Skeletal muscle satellite cell (primary cell): ENCODE data around the gene RPS6KB2.
A peak's percentile ranks its signal among the peaks of the same experiment; 100 is the strongest.

ENCODE experiments used
- H3K27me3 ChIP-seq: 2 replicates; pipeline ENCODE4 v1.7.0; 2013; ENCODE audit warnings: low read length; ENCODE audit not compliant: control insufficient read depth, insufficient read depth
- H3K36me3 ChIP-seq: 2 replicates; pipeline ENCODE4 v1.7.0; 2013; ENCODE audit warnings: mild to moderate bottlenecking, control low read depth, low read length; ENCODE audit not compliant: insufficient read depth
- H3K4me1 ChIP-seq: 2 replicates; pipeline ENCODE4 v1.7.0; 2013; ENCODE audit warnings: low read length; ENCODE audit not compliant: control insufficient read depth, insufficient read depth
- H3K4me2 ChIP-seq: 2 replicates; pipeline ENCODE4 v1.7.0; 2013; ENCODE audit warnings: mild to moderate bottlenecking, low read length
- H3K4me3 ChIP-seq: 2 replicates; pipeline ENCODE4 v1.7.0; 2013; ENCODE audit warnings: low read length
- H3K9ac ChIP-seq: 2 replicates; pipeline ENCODE4 v1.7.0; 2013; ENCODE audit warnings: mild to moderate bottlenecking, low read depth, low read length, moderate library complexity
- H3K9me3 ChIP-seq: replicated peaks from 2 replicates; pipeline ENCODE4 v1.7.0; 2013; ENCODE audit warnings: mild to moderate bottlenecking, control low read depth, low read length

The RPS6KB2 gene

GRCh38 chr11:67416416-67417335 is 11.6 kb upstream of the RPS6KB2 start:
- Histone ChIP-seq H3K27me3 (peaks cover 10% of the 10 kb centered on the region), H3K4me3 (no peak overlapping the region), H3K9me3 (no peaks in the 10 kb centered on the region), H3K4me2 (no peak overlapping the region), H3K4me1 (peaks cover 42% of the 10 kb centered on the region), H3K9ac (no peak overlapping the region), H3K36me3 (no peaks in the 10 kb centered on the region)

- H3K9ac ChIP-seq = no peak overlapping the region
- no peak overlapping the region for H3K4me3 ChIP-seq
- H3K27me3 ChIP-seq = peaks cover 3% of the 10 kb centered on the region
Observed at GRCh38 chr11:67417425-67417824, 10.9 kb upstream of the RPS6KB2 start.

GRCh38 chr11:67418476-67419281 is 9.6 kb upstream of the RPS6KB2 start:
- no peaks in the 10 kb centered on the region for H3K36me3 ChIP-seq
- H3K27me3 ChIP-seq = no peaks in the 10 kb centered on the region
- H3K4me2 ChIP-seq = peak overlapping the region; percentile 24
- no peaks in the 10 kb centered on the region for H3K9me3 ChIP-seq
- H3K4me3 ChIP-seq = no peak overlapping the region
- H3K4me1 ChIP-seq = peaks cover 42% of the 10 kb centered on the region
- no peak overlapping the region for H3K9ac ChIP-seq

More at GRCh38 chr11:67417425-67417824, 10.9 kb upstream of the RPS6KB2 start:
- peaks cover 42% of the 10 kb centered on the region for H3K4me1 ChIP-seq
- no peak overlapping the region for H3K4me2 ChIP-seq
- H3K9me3 ChIP-seq = no peaks in the 10 kb centered on the region
- H3K36me3 ChIP-seq = no peaks in the 10 kb centered on the region

GRCh38 chr11:67419325-67420049 is 8.8 kb upstream of the RPS6KB2 start:
- Histone ChIP-seq H3K9ac (no peak overlapping the region), H3K36me3 (no peaks in the 10 kb centered on the region), H3K27me3 (no peaks in the 10 kb centered on the region), H3K4me1 (peaks cover 42% of the 10 kb centered on the region), H3K4me2 (peak overlapping the region; percentile 24), H3K9me3 (no peaks in the 10 kb centered on the region), H3K4me3 (no peak overlapping the region)

GRCh38 chr11:67420147-67420645 is 8.1 kb upstream of the RPS6KB2 start:
- H3K4me3 ChIP-seq = peak overlapping the region; percentile 79
- H3K9ac ChIP-seq = peak overlapping the region; percentile 82
- no peaks in the 10 kb centered on the region for H3K27me3 ChIP-seq
- no peaks in the 10 kb centered on the region for H3K36me3 ChIP-seq
- no peaks in the 10 kb centered on the region for H3K9me3 ChIP-seq
- peaks cover 39% of the 10 kb centered on the region for H3K4me1 ChIP-seq
- H3K4me2 ChIP-seq = peak overlapping the region; percentile 99

- Histone ChIP-seq H3K9ac (peak overlapping the region; percentile 82), H3K9me3 (no peaks in the 10 kb centered on the region), H3K4me3 (peak overlapping the region; percentile 79), H3K4me2 (peak overlapping the region; percentile 99), H3K4me1 (peaks cover 37% of the 10 kb centered on the region), H3K27me3 (no peaks in the 10 kb centered on the region), H3K36me3 (no peaks in the 10 kb centered on the region)
Observed at GRCh38 chr11:67420646-67421429, 7.5 kb upstream of the RPS6KB2 start.

- Histone ChIP-seq H3K4me3 (peak overlapping the region; percentile 79), H3K9me3 (no peaks in the 10 kb centered on the region), H3K4me2 (peak overlapping the region; percentile 99), H3K36me3 (no peaks in the 10 kb centered on the region), H3K4me1 (peaks cover 30% of the 10 kb centered on the region), H3K9ac (no peak overlapping the region), H3K27me3 (no peaks in the 10 kb centered on the region)
Observed at GRCh38 chr11:67421430-67422031, 6.8 kb upstream of the RPS6KB2 start.

DNA sequence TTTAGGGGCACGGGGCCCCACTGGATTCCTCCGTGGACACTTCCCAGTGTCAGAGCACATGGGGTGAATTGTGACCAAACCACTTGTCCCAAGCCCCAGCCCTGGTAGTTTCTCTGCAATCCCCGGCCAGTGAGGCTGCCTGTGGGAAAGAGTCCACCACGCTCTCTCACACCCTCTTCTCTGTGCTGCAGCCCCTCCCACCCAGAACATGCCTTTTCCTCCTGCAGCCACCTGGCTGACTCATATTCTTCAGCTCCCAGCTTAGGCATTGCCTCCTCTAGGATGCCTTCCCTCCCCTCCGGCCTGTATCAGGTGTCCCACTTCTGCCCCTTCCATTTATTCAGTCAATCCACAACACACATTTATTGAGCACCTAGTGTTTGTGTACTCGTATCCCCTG is 5.4 kb upstream of the RPS6KB2 start:
- Histone ChIP-seq H3K27me3 (no peaks in the 10 kb centered on the region), H3K9ac (no peak overlapping the region), H3K4me1 (peaks cover 26% of the 10 kb centered on the region), H3K9me3 (no peaks in the 10 kb centered on the region), H3K36me3 (no peaks in the 10 kb centered on the region), H3K4me2 (no peak overlapping the region), H3K4me3 (no peak overlapping the region)

DNA sequence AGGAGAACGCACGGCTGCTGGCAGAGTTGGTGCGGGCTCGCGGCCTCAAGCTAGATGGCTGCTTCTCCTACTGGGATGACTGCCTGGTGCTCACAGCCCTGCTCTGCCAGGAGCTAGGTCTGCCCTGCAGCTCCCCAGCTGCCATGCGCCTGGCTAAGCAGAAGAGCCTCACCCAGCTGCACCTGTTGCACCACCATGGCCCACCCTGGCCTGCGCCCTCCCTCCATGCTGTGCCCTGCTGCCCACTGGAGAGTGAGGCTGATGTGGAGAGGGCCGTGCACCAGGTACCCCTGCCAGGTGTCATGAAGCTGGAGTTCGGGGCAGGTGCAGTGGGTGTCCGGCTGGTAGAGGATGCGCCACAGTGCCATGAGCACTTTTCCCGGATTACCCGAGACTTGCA is 4.8 kb upstream of the RPS6KB2 start:
- Histone ChIP-seq H3K27me3 (no peaks in the 10 kb centered on the region), H3K36me3 (no peaks in the 10 kb centered on the region), H3K9ac (no peak overlapping the region), H3K4me1 (peaks cover 21% of the 10 kb centered on the region), H3K4me3 (no peak overlapping the region), H3K9me3 (no peaks in the 10 kb centered on the region), H3K4me2 (no peak overlapping the region)

GRCh38 chr11:67423891-67424613 is 4.2 kb upstream of the RPS6KB2 start:
- H3K27me3 ChIP-seq = no peaks in the 10 kb centered on the region
- no peaks in the 10 kb centered on the region for H3K9me3 ChIP-seq
- no peak overlapping the region for H3K9ac ChIP-seq
- no peak overlapping the region for H3K4me2 ChIP-seq
- no peak overlapping the region for H3K4me3 ChIP-seq
- peaks cover 17% of the 10 kb centered on the region for H3K4me1 ChIP-seq
- H3K36me3 ChIP-seq = no peaks in the 10 kb centered on the region
